CD4-positive, alpha-beta T cell treated with Interleukin-17A for 1 hour (primary cell): ENCODE data around the gene CRY2.
A peak's percentile ranks its signal among the peaks of the same experiment; 100 is the strongest.

Source experiments
- DNase-seq: peaks from one replicate; pipeline ENCODE4 v3.0.0-alpha.2; 2020

The CRY2 gene

DNA sequence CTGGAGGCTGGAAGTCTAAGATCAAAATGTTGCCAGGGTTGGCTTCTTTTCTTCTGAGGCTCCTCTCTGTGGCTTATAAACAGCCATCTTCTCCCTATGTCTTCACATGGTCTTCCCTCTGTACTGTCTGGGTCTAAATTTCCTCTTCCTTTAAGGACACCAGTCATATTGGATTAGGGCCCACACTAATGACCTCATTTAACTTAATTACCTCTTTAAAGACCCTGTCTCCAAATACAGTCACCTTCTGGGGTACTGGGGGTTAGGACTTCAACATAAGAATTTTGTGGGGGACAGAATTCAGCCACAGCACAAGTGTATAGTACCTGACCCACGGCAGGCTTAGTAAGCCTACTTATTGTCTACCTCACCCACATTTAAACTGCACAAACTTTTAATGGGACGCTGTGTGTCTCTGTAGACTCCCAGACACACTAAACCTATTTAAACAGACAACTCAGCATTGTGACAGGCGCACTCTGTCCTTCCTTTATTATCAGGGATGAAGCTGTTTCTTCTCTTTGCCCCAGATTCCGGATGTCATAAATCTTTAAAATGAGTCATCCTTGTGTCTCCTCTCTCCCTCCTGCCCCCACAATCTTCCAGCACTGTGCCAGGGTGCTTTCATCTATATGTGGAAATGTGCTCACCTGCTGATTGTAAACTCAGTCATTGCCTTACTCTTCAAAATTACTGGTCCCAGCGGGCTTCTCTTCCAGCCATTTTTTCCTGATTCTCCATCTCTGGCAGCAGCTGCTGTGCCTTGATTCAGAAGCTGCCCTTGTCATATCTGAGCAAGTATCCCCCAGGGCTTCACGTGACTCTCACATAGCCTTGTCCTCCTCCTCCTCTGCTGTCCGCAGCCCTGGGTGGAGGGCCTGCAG is 32.8 kb downstream of the CRY2 start:
- DNase-seq: no peak

GRCh38 chr11:45880772-45881570 is 33.7 kb downstream of the CRY2 start:
- no peak for DNase-seq

GRCh38 chr11:45881708-45882368 is 34.6 kb downstream of the CRY2 start:
- DNase-seq: no peak

GRCh38 chr11:45884596-45885185 is 37.4 kb downstream of the CRY2 start:
- DNase-seq: no peak

GRCh38 chr11:45885274-45885920 is 38.1 kb downstream of the CRY2 start, which contains the start of gene MAPK8IP1:
TSS of gene MAPK8IP1 (plus strand) at chr11:45885651. CDS start at chr11:45885821, 170 bp downstream.
- DNase-seq: peak; percentile 66

GRCh38 chr11:45885921-45886721 is 38.8 kb downstream of the CRY2 start:
- no peak for DNase-seq

DNA sequence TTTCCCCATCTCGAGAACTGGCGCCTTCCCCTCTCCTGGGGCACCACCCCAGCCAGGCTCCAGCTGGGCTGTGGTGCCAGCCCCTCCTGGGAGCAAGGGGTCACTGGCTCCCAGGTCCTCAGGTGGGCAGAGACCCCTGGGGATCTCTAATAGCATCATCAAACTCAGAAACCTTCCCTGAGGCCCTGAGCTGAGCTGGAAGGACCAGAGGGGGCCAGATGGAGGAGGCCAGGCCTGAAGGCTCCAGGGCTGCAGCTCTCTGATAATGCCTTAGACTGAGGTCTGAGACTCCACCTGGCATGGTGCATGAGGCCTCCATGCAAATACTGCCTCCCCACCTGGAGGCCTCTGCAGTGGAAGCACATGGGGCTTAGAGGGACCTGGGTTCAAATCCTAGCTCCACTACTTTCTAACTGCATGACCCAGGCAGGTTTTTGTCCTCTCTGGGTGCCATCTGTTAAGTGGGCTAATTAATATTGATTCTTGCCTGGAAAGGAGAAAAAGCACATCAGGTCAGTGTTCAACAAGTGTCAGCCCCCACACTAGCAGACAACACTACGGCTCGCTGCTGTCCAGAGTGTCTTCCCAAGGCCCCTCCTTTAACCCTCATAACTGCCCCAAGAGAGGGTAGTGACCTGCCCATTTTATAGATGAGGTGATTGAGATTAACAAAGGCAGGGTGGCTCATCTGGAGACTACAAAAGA is 39.7 kb downstream of the CRY2 start:
- no peak for DNase-seq

DNA sequence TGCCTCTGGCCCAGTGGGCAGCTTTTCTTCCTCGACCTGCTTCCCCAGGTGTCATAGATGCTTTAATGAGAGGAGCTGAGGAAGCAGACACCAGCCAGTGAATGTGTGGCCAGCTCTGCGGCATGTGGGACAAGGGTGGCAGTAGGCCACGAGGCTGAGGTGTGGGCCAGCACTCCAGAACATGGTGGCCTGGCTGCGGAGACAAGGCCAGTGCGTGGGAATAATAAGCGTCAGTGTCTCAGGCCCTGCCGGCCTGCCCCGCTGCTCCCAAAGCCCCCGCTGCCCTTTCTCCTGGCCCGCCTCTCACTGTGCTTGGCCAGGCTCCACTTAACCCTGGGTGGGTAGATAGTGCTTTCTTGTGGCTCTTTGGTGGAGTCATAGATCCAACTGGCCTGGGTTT is 40.3 kb downstream of the CRY2 start:
- DNase-seq: no peak

DNA sequence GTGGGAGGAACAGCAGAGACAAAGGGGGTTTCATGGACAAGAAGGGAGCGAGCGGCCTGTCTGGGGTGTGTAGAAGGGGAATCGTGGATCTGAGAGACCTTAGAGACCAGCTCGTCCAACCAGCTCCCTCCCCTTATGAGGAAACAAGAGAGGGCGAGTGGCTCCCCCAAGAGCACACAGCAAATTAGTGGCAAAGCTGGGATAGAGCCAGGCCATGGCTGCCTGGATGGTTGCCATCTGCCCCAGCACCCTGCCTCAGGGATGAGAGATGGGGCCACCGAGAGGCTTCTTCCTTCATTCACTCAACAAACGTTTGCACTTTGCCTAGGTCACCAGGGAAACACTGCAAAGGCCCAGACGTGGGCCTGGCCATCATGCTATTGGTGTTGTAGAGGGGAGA is 42.3 kb downstream of the CRY2 start:
- DNase-seq: no peak

GRCh38 chr11:45889966-45890365 is 42.7 kb downstream of the CRY2 start:
- DNase-seq: no peak

DNA sequence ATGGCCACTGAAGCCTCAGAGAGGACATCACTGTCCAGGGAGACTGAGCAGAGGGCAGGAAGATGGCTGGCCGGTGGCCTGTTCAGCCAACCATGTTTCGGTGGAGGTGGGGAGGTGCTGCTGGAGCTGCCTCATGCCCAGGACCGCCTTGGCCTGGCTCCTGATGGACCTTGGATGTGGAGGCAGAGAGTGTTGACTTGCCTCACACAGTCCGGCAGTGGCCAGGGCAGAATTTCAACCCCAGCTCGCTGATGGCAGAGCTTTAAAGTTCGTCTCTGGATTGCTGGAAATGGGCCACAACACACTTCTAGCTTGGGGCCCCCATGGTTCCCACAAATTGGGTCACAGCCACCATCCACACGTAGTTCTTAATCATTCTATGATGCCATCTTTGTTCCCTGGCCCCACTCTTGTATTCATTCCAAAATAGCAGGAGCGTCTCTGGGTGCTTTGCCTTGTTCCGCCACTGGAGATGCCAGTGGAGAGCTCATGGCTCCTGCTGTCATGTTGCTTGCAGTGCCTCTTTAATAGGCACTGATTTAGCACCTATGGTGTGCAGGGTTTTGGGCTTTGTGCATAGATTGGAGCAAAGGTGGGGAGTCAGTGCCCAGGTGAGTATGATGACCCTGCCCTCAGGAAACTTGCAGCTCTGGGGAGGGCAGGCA is 43.7 kb downstream of the CRY2 start:
- DNase-seq: no peak

- no peak for DNase-seq
Measured at GRCh38 chr11:45892856-45893255, 45.6 kb downstream of the CRY2 start.

- no peak for DNase-seq
Measured at GRCh38 chr11:45894555-45895247, 47.4 kb downstream of the CRY2 start.

DNA sequence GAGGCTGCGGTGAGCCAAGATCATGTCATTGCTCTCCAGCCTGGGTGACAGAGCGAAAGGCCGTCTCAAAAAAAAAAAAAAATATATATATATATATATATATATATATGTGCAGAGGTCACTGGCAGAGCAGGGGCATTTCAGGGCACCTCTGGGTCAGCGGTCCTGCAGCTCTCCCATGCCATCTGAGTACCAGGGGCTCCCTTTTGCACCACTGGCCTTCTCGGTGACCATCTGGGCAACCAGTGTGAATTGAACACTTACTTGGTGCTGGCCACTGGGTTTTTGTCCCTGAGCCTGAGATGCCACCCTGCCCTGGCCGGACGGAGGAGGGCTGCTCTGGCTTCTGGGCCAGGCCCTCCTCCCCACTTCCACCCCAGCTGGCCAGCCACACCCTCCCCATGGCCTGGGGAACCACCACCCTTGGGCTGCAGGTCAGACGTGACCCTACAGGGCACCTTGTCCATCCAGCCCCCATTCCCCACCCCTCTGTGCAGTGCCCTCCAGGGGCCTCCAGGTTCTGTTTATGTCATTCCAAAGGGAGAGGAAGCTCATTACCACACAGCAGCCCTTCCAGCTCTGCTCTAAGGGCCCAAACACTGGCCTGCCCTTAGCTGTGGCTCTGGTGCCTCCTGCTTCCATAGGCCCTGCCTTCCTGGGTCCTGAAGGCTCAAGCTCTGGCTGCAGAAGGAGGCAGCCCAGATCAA is 48.4 kb downstream of the CRY2 start:
- DNase-seq: no peak

GRCh38 chr11:45896422-45896984 is 49.2 kb downstream of the CRY2 start:
- DNase-seq: no peak

- DNase-seq: no peak
Measured at GRCh38 chr11:45897556-45897955, 50.3 kb downstream of the CRY2 start.

GRCh38 chr11:45899086-45899447 is 51.8 kb downstream of the CRY2 start:
- no peak for DNase-seq

GRCh38 chr11:45899448-45900174 is 52.3 kb downstream of the CRY2 start:
- DNase-seq: peak; percentile 77
